Measurements from ENCODE around the gene BRME1. TPM values are rescaled to one million over a fixed set of nuclear protein-coding genes. Genes with fewer than 3 reads are reported as not detected.

Gene BRME1
- total and polyA plus RNA-seq, 2 experiments from 2014 or later, result 2.2 to 3.2 TPM

DNA sequence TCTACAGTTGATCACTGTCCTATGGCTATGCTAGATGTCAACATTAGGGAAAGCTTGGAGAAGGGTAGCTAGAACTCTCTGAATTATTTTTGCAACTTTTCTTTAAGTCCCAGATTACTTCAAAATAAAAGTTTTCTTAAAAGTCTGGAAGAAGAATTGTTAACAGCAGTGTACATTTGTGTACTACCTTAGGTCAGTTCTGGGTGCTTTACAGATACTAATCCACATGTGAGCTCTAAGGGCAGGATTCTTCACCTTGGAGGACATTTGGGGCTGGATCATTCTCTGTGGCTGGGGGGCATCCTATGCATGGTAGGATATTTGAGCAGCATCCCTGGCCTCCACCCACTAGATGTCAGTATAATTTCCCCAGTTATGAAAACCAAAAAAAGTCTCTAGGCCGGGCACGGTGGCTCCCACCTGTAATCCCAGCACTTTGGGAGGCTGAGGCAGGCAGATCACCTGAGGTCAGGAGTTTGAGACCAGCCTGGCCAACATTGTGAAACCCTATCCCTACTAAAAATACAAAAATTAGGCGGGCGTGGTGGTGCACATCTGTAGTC, 2.8 kb downstream of the BRME1 start:
- H3K9me3 ChIP-seq (ENCODE audit: low read depth), result no peaks in the 10 kb centered on the region
- peaks cover 13% of the 10 kb centered on the region for H3K4me1 ChIP-seq (ENCODE audit: insufficient read depth)
- no peaks in the 10 kb centered on the region for H3K9me2 ChIP-seq (replicated peaks; ENCODE audit: insufficient read depth)
- H4K20me1 ChIP-seq (ENCODE audit: insufficient read depth, poor library complexity, severe bottlenecking), result no peaks in the 10 kb centered on the region
- no peak overlapping the region for H3K4me3 ChIP-seq
- H3K4me2 ChIP-seq, result no peak overlapping the region
- H2AFZ ChIP-seq, result no peak overlapping the region
- peaks cover 14% of the 10 kb centered on the region for H3K79me2 ChIP-seq
- DNase-seq (ENCODE audit: low spot score), result no peak
- no peaks in the 10 kb centered on the region for H3K27me3 ChIP-seq
- no peak overlapping the region for H3K27ac ChIP-seq
- TF ChIP-seq CTCF (IDR thresholded peaks at IDR 0.05; ENCODE audit: poor library complexity) (peak; percentile 33), EZH2phosphoT487 (IDR thresholded peaks at IDR 0.05; ENCODE audit: low read depth, severe bottlenecking, unreplicated experiment) (no peak), EZH2 (IDR thresholded peaks at IDR 0.05; ENCODE audit: borderline replicate concordance) (no peak)
- WGBS (ENCODE audit: low lambda C conversion rate, missing lambda C conversion rate), result 82% methylated on average over 4 of the region's 4 CpGs
- no peaks in the 10 kb centered on the region for H3K36me3 ChIP-seq (replicated peaks; ENCODE audit: insufficient read depth, low read depth)

- no peaks in the 10 kb centered on the region for H3K27me3 ChIP-seq
- peaks cover 4% of the 10 kb centered on the region for H3K4me1 ChIP-seq (ENCODE audit: insufficient read depth)
- H3K27ac ChIP-seq, result no peak overlapping the region
- no peaks in the 10 kb centered on the region for H3K36me3 ChIP-seq (replicated peaks; ENCODE audit: insufficient read depth, low read depth)
- no peaks in the 10 kb centered on the region for H3K9me3 ChIP-seq (ENCODE audit: low read depth)
- WGBS (ENCODE audit: low lambda C conversion rate, missing lambda C conversion rate), result 87% methylated on average over 5 of the region's 5 CpGs
- no peaks in the 10 kb centered on the region for H3K79me2 ChIP-seq
- H3K4me2 ChIP-seq, result no peak overlapping the region
- no peaks in the 10 kb centered on the region for H4K20me1 ChIP-seq (ENCODE audit: insufficient read depth, poor library complexity, severe bottlenecking)
- no peak for TF ChIP-seq EZH2phosphoT487 (IDR thresholded peaks at IDR 0.05; ENCODE audit: low read depth, severe bottlenecking, unreplicated experiment)
- no peak for TF ChIP-seq EZH2 (IDR thresholded peaks at IDR 0.05; ENCODE audit: borderline replicate concordance)
- no peak for TF ChIP-seq CTCF (IDR thresholded peaks at IDR 0.05; ENCODE audit: poor library complexity)
- DNase-seq (ENCODE audit: low spot score), result no peak
- H3K9me2 ChIP-seq (replicated peaks; ENCODE audit: insufficient read depth), result no peaks in the 10 kb centered on the region
- H3K4me3 ChIP-seq, result no peak overlapping the region
- no peak overlapping the region for H2AFZ ChIP-seq
Observed at GRCh38 chr19:13899912-13900584, 5.9 kb downstream of the BRME1 start.

- Histone ChIP-seq H2AFZ (no peak overlapping the region), H3K9me3 (ENCODE audit: low read depth) (no peaks in the 10 kb centered on the region), H3K27me3 (no peaks in the 10 kb centered on the region), H3K9me2 (replicated peaks; ENCODE audit: insufficient read depth) (no peaks in the 10 kb centered on the region), H3K4me2 (no peak overlapping the region), H3K36me3 (replicated peaks; ENCODE audit: insufficient read depth, low read depth) (no peaks in the 10 kb centered on the region), H3K79me2 (no peaks in the 10 kb centered on the region), H3K27ac (no peak overlapping the region), H3K4me3 (no peak overlapping the region), H3K4me1 (ENCODE audit: insufficient read depth) (peaks cover 4% of the 10 kb centered on the region), H4K20me1 (ENCODE audit: insufficient read depth, poor library complexity, severe bottlenecking) (no peaks in the 10 kb centered on the region)
- no peak for DNase-seq (ENCODE audit: low spot score)
- TF ChIP-seq EZH2phosphoT487 (IDR thresholded peaks at IDR 0.05; ENCODE audit: low read depth, severe bottlenecking, unreplicated experiment), result no peak
- no peak for TF ChIP-seq CTCF (IDR thresholded peaks at IDR 0.05; ENCODE audit: poor library complexity)
- no peak for TF ChIP-seq EZH2 (IDR thresholded peaks at IDR 0.05; ENCODE audit: borderline replicate concordance)
- WGBS (ENCODE audit: low lambda C conversion rate, missing lambda C conversion rate), result 68% methylated on average over 10 of the region's 10 CpGs
Observed at GRCh38 chr19:13899393-13899792, 6.5 kb downstream of the BRME1 start.
